Mesodermal cell (in vitro differentiated cells): ENCODE data around the gene DOCK1.

Source experiments
- H3K27ac ChIP-seq: 2 replicates; pipeline ENCODE4 v1.7.0; 2013; ENCODE audit warnings: mild to moderate bottlenecking, low read depth, low read length, moderate library complexity; ENCODE audit not compliant: severe bottlenecking
- H3K36me3 ChIP-seq: 2 replicates; pipeline ENCODE4 v1.7.1; 2013; ENCODE audit warnings: mild to moderate bottlenecking, low read length, moderate library complexity; ENCODE audit not compliant: control insufficient read depth, insufficient read depth
- H3K4me1 ChIP-seq: one replicate; pipeline ENCODE4 v1.7.1; 2013; ENCODE audit warnings: mild to moderate bottlenecking, low read length; ENCODE audit not compliant: insufficient read depth, control insufficient read depth, poor library complexity, severe bottlenecking
- H3K4me3 ChIP-seq: 2 replicates; pipeline ENCODE4 v1.7.0; 2013; ENCODE audit warnings: low read length, control low read depth, mild to moderate bottlenecking; ENCODE audit not compliant: insufficient read depth, poor library complexity, severe bottlenecking; ENCODE audit errors: extremely low read depth
- H3K9me3 ChIP-seq: 2 replicates; pipeline ENCODE4 v1.7.1; 2013; ENCODE audit warnings: mild to moderate bottlenecking, low read length, moderate library complexity; ENCODE audit not compliant: control insufficient read depth
- WGBS, 2 experiments: methylation state at CpG; one replicate each; pipeline ENCODE4 v1.1.5; 2013; ENCODE audit warnings: missing lambda C conversion rate in 2 of 2; ENCODE audit not compliant: insufficient coverage in 2 of 2; 5-methylcytosine and 5-hydroxymethylcytosine counted together

The DOCK1 gene

DNA sequence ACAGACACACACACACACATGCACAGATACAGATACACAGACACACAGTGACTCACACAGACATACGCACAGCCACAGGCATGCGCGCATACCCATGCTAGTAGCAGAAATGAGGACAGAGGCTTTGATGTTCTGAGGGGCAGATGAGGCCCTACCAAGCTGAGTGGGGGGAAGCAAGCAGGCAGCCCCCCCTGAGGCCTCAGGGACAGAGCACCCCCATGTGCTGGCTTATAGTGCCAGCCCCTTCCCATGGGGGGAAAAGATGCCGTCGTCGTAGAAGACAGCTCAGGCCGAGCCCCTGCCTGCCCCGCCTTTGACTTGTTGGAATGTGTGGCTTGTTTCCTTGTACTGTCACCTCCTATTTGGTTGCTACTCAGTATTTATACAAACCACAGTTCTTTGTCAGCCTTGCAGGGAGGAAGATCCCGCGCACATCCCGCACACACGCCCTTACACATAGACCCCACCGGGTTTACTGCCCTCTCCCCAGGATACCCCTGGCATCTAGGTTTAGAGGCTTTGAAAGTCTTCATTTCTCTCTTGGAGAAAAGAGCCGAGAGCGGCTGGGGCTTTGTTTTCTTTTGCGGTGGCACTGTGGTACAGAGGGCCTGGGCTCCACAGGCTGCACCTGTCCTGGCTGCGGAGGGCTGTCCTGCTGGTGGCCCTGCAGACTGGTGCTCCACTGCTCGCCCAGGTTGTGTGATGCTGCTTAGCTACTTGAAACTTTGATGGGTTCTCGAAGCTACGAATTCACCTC lies 112.5 kb downstream of the DOCK1 start:
- H3K4me1 ChIP-seq: peaks cover 1% of the 10 kb centered on the region
- peaks cover 61% of the 10 kb centered on the region for H3K36me3 ChIP-seq
- H3K4me3 ChIP-seq: no peak overlapping the region
- 86 to 95% methylated on average over 11 to 14 of the region's 20 CpGs for WGBS, 2 experiments
- H3K9me3 ChIP-seq: no peaks in the 10 kb centered on the region
- no peak overlapping the region for H3K27ac ChIP-seq

GRCh38 chr10:127018298-127018650 lies 113.0 kb downstream of the DOCK1 start:
- WGBS, 2 experiments: 90 to 100% methylated on average over 2 to 3 of the region's 4 CpGs
- peaks cover 61% of the 10 kb centered on the region for H3K36me3 ChIP-seq

GRCh38 chr10:127018766-127019165 lies 113.5 kb downstream of the DOCK1 start:
- Histone ChIP-seq H3K9me3 (no peaks in the 10 kb centered on the region), H3K36me3 (peaks cover 61% of the 10 kb centered on the region), H3K4me3 (no peak overlapping the region), H3K27ac (no peak overlapping the region), H3K4me1 (no peaks in the 10 kb centered on the region)
- WGBS, 2 experiments: 96 to 98% methylated on average over 8 of the region's 8 CpGs

More at GRCh38 chr10:127018298-127018650, 113.0 kb downstream of the DOCK1 start:
- no peaks in the 10 kb centered on the region for H3K4me1 ChIP-seq
- no peak overlapping the region for H3K27ac ChIP-seq
- H3K9me3 ChIP-seq: no peaks in the 10 kb centered on the region
- H3K4me3 ChIP-seq: no peak overlapping the region

GRCh38 chr10:127020260-127020659 lies 115.0 kb downstream of the DOCK1 start:
- Histone ChIP-seq H3K36me3 (peaks cover 74% of the 10 kb centered on the region), H3K27ac (no peak overlapping the region), H3K9me3 (no peaks in the 10 kb centered on the region), H3K4me1 (no peaks in the 10 kb centered on the region), H3K4me3 (no peak overlapping the region)
- 82 to 97% methylated on average over 2 to 3 of the region's 3 CpGs for WGBS, 2 experiments

- H3K27ac ChIP-seq: no peak overlapping the region
- no peak overlapping the region for H3K4me3 ChIP-seq
- no peaks in the 10 kb centered on the region for H3K9me3 ChIP-seq
- no peaks in the 10 kb centered on the region for H3K4me1 ChIP-seq
- peaks cover 74% of the 10 kb centered on the region for H3K36me3 ChIP-seq
- WGBS, 2 experiments: 89 to 95% methylated on average over 3 to 5 of the region's 6 CpGs
Measured at GRCh38 chr10:127021801-127022200, 116.6 kb downstream of the DOCK1 start.

DNA sequence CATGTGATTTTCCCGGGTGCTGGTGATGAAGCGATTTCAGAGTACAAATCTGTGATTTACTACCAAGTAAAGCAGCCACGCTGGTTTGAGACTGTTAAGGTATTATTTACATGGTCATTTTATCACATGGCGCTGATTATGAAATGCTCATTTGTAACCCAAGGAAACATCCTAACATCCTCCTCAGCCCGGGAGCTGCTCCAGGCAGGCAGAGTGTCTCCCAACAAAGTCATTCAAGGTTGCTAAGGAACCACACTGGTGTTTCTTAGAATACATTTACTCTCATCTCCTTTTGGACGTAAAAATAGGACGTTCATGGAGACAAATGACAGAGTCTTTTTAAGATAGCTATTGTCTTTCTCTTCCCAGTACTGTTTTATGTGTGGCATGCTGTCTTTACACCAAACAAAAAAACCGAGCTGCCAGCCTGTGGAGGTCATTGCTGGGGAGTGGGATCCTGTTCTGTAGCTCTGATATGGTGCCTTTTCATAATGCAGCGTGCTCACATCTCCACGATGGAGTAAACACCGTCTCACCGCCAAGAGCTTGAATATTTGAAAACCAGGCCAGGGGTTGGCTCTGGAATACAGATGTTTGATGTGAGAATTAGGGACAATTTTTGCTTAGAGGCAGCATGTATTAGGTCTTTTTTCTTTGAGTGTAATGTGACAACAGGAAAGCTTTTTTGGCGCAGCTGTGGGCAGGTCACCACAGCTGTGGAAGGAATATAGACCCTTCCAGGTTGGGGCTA lies 119.6 kb downstream of the DOCK1 start:
- Histone ChIP-seq H3K27ac (no peak overlapping the region), H3K4me1 (no peaks in the 10 kb centered on the region), H3K9me3 (no peaks in the 10 kb centered on the region), H3K4me3 (no peak overlapping the region), H3K36me3 (peaks cover 80% of the 10 kb centered on the region)
- 93 to 95% methylated on average over 8 to 11 of the region's 13 CpGs for WGBS, 2 experiments

DNA sequence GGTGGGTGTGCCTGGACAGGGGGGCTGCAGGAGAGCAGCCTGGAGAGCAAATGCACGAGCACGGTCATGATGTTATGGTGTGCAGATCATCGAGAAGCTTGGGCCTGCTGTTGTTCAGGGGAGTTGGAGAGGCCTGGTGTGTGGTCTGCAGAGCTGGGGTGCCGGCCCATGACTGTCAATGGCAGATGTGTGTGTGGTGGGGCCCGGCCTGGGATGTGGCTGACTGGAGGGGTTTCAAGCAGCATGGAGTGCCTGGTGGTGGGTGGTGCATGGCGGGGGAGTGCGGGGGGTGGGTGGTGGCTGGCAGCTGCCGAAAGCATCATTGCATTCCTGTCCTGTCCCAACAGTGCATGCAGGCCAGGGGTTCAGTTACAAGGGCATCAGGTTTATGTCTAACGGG lies 122.6 kb downstream of the DOCK1 start:
- H3K27ac ChIP-seq: no peak overlapping the region
- H3K36me3 ChIP-seq: peaks cover 96% of the 10 kb centered on the region
- WGBS, 2 experiments: 91% methylated on average over 7 to 8 of the region's 9 CpGs
- no peaks in the 10 kb centered on the region for H3K9me3 ChIP-seq
- no peaks in the 10 kb centered on the region for H3K4me1 ChIP-seq
- no peak overlapping the region for H3K4me3 ChIP-seq

DNA sequence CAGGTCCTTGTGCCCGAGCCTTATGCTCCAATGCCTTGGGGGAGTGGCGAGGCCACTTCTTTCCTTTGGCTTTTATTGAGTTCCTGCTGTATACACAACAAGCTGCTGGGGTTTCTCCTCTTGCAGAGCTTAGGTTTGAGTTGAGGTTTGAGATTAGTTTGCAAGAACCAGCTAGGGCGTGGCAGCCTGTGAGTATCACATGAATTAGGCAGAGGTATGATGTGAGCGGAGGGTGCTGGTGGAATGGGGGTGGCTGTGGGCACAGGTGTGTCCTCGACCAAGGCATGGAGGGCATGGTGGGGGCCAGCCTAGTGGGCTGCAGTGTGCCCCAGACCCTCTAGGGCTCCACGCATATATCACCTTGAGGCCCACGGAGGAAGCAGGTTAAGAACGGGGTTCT lies 123.3 kb downstream of the DOCK1 start:
- no peaks in the 10 kb centered on the region for H3K9me3 ChIP-seq
- WGBS, 2 experiments: 93 to 97% methylated on average over 7 of the region's 8 CpGs

GRCh38 chr10:127029061-127029460 lies 123.8 kb downstream of the DOCK1 start:
- peaks cover 96% of the 10 kb centered on the region for H3K36me3 ChIP-seq
- no peak overlapping the region for H3K27ac ChIP-seq
- peaks cover 7% of the 10 kb centered on the region for H3K4me1 ChIP-seq
- no peak overlapping the region for H3K4me3 ChIP-seq
- WGBS, 2 experiments: 98 to 99% methylated on average over 7 to 8 of the region's 8 CpGs
- H3K9me3 ChIP-seq: no peaks in the 10 kb centered on the region

More for the DNA sequence above, 123.3 kb downstream of the DOCK1 start:
- peaks cover 96% of the 10 kb centered on the region for H3K36me3 ChIP-seq
- H3K4me1 ChIP-seq: peaks cover 2% of the 10 kb centered on the region
- no peak overlapping the region for H3K4me3 ChIP-seq
- H3K27ac ChIP-seq: no peak overlapping the region

GRCh38 chr10:127033216-127034033 lies 128.2 kb downstream of the DOCK1 start:
- Histone ChIP-seq H3K4me3 (no peak overlapping the region), H3K27ac (no peak overlapping the region), H3K4me1 (peaks cover 7% of the 10 kb centered on the region), H3K9me3 (no peaks in the 10 kb centered on the region), H3K36me3 (peaks cover 96% of the 10 kb centered on the region)
- 89 to 91% methylated on average over 9 to 12 of the region's 12 CpGs for WGBS, 2 experiments
